IPS-18a (cell line): ENCODE data around the gene STYK1.

Source experiments
- H3K27ac ChIP-seq: one replicate; pipeline ENCODE4 v1.5.1; 2013; ENCODE audit warnings: low read length
- H3K27me3 ChIP-seq: one replicate; pipeline ENCODE4 v1.6.1; 2013; ENCODE audit warnings: mild to moderate bottlenecking, low read length; ENCODE audit not compliant: control insufficient read depth, insufficient read depth
- H3K36me3 ChIP-seq: one replicate; pipeline ENCODE4 v1.6.1; 2013; ENCODE audit warnings: low read depth, low read length; ENCODE audit not compliant: control insufficient read depth
- H3K4me1 ChIP-seq: one replicate; pipeline ENCODE4 v1.6.1; 2013; ENCODE audit warnings: low read depth, low read length; ENCODE audit not compliant: control insufficient read depth
- H3K4me3 ChIP-seq: one replicate; pipeline ENCODE4 v1.5.1; 2013; ENCODE audit warnings: low read length
- H3K9ac ChIP-seq: one replicate; pipeline ENCODE4 v1.6.1; 2013; ENCODE audit warnings: mild to moderate bottlenecking, low read length, moderate library complexity
- H3K9me3 ChIP-seq: one replicate; pipeline ENCODE4 v1.6.1; 2013; ENCODE audit warnings: low read depth, low read length; ENCODE audit not compliant: control insufficient read depth

The STYK1 gene, protein sequence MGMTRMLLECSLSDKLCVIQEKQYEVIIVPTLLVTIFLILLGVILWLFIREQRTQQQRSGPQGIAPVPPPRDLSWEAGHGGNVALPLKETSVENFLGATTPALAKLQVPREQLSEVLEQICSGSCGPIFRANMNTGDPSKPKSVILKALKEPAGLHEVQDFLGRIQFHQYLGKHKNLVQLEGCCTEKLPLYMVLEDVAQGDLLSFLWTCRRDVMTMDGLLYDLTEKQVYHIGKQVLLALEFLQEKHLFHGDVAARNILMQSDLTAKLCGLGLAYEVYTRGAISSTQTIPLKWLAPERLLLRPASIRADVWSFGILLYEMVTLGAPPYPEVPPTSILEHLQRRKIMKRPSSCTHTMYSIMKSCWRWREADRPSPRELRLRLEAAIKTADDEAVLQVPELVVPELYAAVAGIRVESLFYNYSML

DNA sequence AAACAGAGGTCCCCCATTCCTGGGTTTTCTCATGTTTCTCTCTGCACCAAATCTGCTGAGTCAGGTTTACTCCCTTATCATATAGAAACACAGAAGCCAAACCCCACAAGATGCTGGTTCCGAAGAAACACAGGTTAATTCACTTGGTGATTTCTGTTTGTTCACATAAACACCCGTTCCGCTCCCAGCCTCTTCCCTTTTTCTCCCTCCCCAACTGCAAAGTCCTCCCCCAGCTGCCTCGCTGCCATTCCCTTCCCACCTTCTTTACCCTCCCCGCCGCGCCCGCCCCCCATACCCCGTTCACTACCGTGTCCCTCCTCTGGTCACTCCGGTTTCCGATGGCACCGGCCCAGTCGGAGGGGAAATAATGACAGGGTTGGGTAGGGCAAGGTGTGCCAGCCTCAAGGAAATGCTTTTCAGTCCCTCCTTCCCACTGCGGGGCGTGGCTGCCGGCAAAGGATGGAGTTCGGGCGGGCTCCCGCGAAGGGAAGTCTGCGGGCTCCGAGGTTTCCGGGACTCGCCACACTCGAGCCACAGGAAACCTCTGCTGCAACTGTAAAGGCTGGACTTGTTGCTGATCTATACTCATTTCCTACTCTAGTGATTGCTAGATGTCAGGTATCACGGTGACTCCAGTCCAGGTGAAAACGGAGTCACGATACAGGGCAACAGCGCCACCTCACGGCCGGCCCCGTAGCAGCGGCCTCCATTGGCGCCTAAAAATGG is at the start of gene STYK1:
TSS of gene STYK1 (minus strand) at position 394 of the 726 bp plus-strand sequence. CDS start 39,434 bp downstream, outside the sequence.
- Histone ChIP-seq H3K36me3 (no peaks in the 10 kb centered on the region), H3K9me3 (no peaks in the 10 kb centered on the region), H3K27me3 (peaks cover 4% of the 10 kb centered on the region), H3K4me3 (peak within 1 kb of the TSS; percentile 68), H3K9ac (peak within 1 kb of the TSS; percentile 35), H3K4me1 (no peaks in the 10 kb centered on the region), H3K27ac (no peak within 1 kb of the TSS)

DNA sequence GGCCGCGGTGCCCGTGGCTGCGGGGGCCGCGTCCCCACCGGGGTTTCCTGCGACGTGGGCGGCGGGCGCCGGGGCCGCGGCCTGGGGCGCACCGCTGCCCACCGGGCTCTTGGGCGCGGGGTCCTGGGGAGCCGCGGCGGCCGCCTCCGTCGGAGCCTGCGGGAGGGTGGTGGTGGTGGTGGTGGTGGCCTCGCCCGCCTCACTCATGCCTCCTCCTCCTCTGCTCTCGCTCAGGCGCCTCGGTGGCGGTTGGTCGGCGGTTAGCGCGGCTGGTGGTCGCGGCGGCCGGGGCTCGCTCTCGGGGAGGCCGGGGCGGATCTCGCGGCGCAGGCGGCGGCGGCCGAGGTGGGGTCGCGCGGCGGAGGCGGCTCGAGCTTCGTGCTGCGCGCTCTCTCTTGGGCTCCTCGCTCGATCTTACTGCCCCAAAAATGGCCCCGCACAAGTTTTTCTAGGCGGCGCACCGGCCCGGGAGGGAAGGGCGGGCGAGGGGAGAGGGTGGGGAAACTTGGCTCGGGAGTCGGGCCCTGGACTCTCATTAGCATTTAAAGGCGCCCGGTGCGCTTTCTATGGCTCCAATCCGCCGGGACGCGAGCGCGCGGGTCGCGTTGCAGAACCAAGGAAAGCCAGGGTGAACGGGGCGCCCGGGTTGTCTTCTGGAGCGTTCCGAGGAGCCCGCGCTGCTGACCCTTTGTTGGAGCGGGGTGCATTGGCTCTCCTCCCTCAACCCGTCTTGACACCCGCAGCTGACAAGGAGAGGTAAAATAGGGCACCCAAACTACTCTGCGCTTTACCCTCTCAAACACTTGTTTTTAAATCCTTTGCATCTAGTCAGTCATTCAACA is 49.3 kb upstream of the STYK1 start, which contains the start of gene YBX3:
TSS of gene YBX3 (minus strand) at position 419 of the 842 bp plus-strand sequence. CDS start at position 207, 212 bp downstream.
- no peaks in the 10 kb centered on the region for H3K36me3 ChIP-seq
- no peaks in the 10 kb centered on the region for H3K9me3 ChIP-seq
- H3K4me3 ChIP-seq = peak within 1 kb of the TSS; percentile 77
- peaks cover 41% of the 10 kb centered on the region for H3K4me1 ChIP-seq
- H3K9ac ChIP-seq = peak within 1 kb of the TSS; percentile 80
- H3K27me3 ChIP-seq = peaks cover 24% of the 10 kb centered on the region
- H3K27ac ChIP-seq = peak within 1 kb of the TSS; percentile 19

DNA sequence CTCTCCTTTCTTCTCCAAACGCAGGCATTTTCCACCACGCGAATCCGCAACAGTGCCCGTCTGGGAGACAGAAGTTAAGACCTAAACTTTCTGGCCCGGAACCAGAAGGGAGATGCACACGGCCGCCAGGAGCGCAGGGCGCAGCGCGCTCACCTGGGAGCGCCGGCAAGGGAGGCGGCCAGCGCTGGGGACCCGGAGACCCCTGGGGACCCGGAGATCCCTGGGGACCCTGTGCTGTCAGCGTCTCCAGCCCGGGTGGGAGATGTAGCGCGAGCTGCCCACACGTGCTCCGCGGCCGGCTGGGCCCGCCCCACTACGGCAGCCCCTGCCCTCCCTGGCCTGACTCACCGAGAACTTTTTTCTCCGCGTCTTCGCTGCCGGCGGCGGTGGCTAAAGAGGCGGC is 48.7 kb upstream of the STYK1 start:
- Histone ChIP-seq H3K4me3 (peak overlapping the region; percentile 77), H3K9ac (peak overlapping the region; percentile 80), H3K9me3 (no peaks in the 10 kb centered on the region), H3K4me1 (peaks cover 48% of the 10 kb centered on the region), H3K36me3 (no peaks in the 10 kb centered on the region), H3K27ac (peak overlapping the region; percentile 19), H3K27me3 (peaks cover 24% of the 10 kb centered on the region)

DNA sequence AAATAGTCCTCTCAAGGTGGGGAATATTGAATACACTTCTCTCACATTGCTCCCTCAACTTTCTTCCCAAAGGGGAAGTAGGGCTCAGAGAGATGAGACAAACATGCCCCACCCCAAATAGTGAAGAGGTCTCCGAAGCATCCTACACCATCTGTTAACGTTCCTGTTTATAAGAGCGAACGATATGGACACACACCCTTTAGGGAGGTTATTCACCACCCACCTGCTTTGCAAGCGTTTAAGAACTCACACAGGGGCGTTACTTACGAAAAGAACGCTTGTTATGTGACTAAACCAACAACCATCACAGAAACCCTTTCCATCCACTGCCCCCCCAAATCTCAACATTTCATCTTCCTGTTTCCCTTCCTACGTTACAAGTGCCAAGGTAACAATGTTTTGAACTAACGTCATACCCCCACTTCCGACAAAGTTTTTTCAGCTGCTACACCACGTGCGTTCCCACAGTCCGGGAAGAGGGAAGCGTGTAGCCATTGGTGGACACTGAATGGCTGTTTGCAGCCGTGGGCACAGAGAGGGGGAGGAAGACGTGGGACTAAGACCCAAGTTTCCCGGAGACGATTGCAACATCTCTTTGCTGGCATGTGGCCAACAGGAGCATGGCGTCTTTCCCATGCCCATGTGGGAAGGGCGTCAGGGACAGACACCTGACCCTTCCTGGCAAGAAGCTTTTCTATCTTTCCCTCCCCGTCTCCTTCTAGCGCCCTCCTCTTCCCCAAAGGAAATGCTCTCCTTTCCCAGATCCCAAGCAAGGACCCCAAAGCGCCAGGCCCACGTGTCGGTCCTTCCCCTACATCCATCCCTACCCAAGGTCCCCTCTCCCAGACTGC is 48.0 kb upstream of the STYK1 start:
- Histone ChIP-seq H3K4me3 (peak overlapping the region; percentile 77), H3K9ac (peak overlapping the region; percentile 80), H3K9me3 (no peaks in the 10 kb centered on the region), H3K4me1 (peaks cover 54% of the 10 kb centered on the region), H3K27ac (peak overlapping the region; percentile 19), H3K36me3 (no peaks in the 10 kb centered on the region), H3K27me3 (peaks cover 24% of the 10 kb centered on the region)

DNA sequence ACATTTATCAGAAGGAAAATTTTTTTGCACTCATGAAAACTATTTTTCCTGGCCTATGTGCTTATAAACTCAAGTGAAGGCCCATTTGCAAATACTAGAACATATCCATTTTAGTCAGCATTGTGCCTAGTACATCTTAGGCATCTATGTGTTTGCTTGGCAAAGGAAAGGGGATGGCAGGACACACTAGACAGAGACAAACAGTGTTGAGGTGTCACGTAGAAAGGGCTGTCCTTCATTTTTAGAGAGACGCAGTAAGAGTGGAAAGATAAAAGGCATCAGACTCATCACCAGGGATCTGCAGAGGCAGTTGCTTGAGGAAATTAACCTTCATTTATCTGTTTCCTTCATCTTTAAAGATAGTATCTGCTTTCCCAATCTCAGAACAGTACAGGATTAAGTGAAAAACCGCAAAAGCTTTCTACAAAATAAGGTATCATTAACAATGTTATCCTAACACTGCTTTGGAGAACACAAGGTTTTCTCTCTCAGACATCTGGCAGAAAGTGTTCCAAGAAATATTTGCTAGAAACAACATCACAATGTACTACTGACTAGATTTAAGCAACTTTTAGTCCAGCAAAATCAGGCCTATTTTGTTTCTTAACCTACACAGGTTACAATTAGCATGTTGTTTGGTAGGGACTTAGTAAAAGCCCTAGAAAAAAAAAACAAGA is 47.3 kb upstream of the STYK1 start:
- Histone ChIP-seq H3K4me3 (peak overlapping the region; percentile 77), H3K36me3 (peaks cover 5% of the 10 kb centered on the region), H3K9ac (peak overlapping the region; percentile 80), H3K27ac (no peak overlapping the region), H3K9me3 (no peaks in the 10 kb centered on the region), H3K4me1 (peaks cover 60% of the 10 kb centered on the region), H3K27me3 (peaks cover 24% of the 10 kb centered on the region)

DNA sequence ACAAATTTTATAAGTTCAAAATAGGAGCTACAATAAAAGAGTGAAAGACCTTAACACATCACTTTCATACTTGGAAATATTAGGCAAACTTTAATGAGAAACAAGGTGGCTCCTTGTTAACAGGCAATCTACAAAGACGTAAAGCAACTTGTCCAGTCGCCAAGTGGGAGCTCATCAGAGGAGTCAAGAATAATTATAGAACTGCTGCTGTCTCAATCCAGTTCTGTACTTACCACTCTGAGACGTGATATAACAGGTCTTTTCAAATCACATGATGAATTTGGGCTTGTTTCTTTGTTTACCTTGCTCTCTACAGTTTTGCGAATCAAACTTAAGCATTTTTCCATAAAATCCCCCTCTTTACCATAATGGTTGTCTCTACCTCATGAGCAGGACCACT is 45.6 kb upstream of the STYK1 start:
- Histone ChIP-seq H3K27ac (no peak overlapping the region), H3K36me3 (peaks cover 19% of the 10 kb centered on the region), H3K9ac (peak overlapping the region; percentile 29), H3K9me3 (no peaks in the 10 kb centered on the region), H3K4me1 (peaks cover 60% of the 10 kb centered on the region), H3K27me3 (peaks cover 11% of the 10 kb centered on the region), H3K4me3 (peak overlapping the region; percentile 77)

DNA sequence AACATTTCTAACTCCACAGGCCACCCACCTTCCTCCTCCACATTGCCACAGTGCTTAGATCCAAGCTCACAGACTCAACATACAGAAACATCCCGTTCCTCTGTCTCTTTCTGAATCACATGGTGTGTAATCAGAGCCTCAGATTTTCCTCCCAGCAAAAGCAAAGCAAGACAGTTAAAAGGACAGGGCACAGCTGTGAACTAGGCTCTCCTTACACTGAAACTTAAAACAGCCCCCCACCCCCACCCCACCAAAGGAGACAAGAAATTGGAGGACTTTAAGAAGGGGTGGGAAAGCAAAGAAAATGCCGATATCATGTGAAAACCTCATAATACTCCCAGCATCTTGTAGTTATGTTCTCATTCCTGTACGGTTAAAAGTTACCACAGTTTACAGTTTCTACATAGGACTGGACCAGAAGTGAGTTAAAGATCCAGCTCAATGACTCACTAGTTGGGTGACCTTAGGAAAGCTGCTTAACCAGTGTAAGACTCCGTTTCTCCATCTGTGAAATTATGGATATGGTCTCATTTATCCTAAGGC is 44.5 kb upstream of the STYK1 start:
- H3K27me3 ChIP-seq = no peaks in the 10 kb centered on the region
- H3K4me1 ChIP-seq = peaks cover 51% of the 10 kb centered on the region
- H3K9ac ChIP-seq = peak overlapping the region; percentile 29
- H3K4me3 ChIP-seq = no peak overlapping the region
- H3K27ac ChIP-seq = no peak overlapping the region
- no peaks in the 10 kb centered on the region for H3K9me3 ChIP-seq
- H3K36me3 ChIP-seq = peaks cover 30% of the 10 kb centered on the region

DNA sequence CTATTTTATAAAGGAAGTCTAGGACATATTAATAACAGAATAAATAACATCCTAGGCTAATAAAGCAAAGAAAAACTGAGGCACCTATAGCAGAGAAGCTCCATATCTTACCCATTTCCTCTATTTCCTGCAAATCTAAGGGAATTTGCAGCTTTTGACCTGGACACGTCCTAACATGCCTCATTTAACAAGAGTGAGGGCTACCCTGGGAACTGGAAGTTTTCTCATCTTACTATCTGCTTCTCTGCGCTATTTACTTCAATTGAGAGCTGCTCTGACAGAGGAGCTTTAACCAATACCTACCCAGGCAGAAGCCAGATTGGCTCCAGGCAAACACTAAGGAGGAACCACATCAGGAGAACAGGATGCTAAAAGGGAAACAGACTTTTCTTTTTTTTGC is 43.6 kb upstream of the STYK1 start:
- peaks cover 39% of the 10 kb centered on the region for H3K36me3 ChIP-seq
- no peak overlapping the region for H3K4me3 ChIP-seq
- no peaks in the 10 kb centered on the region for H3K27me3 ChIP-seq

DNA sequence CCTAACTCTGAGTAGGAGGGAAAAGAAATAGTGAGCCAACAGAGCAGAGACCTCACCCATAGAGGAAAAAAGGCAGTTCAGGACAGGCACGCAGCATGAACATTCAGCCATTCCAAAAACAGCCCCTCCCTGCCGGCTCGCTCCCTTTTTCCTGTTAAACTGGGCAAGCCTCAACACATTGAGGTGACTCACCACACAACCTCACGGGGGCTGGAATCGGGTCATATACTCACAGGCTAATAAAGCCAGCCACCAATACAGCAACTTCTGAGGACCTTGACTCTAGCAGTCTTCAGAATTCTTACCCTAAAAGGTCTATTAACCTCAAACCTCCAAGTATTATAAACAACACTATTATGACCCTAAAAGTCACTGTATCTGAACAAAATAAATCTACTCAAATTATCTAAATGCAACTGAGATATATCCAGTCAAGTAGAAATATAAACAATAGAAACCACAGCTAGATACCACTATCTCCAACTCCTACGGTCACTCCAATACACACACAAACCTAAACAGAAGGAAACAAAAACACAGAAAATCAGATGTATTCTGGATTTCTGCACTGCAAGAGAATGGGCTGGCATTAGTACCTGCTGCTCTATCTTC is 43.0 kb upstream of the STYK1 start:
- peaks cover 45% of the 10 kb centered on the region for H3K36me3 ChIP-seq

More for the DNA sequence above, 43.6 kb upstream of the STYK1 start:
- Histone ChIP-seq H3K9ac (no peak overlapping the region), H3K27ac (no peak overlapping the region), H3K9me3 (no peaks in the 10 kb centered on the region), H3K4me1 (peaks cover 51% of the 10 kb centered on the region)

DNA sequence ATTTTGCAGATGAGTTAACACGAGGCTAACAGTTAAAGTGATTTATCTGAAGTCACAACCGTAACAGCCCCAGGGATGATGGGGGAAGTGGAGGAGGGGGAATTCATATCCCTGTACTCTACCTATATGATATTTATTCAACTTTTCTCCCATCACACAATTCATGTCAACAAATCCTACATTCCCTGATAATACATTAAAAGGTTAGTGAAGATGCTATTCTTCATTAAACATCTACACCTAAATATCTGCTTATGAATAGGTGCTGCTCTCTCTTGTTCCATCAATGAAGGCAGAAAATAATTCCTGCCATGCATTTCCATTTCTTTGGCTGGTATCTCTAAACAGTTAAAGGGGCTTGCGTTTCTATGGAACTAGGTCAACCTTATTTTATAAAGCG is 42.4 kb upstream of the STYK1 start:
- no peaks in the 10 kb centered on the region for H3K27me3 ChIP-seq
- H3K9me3 ChIP-seq = no peaks in the 10 kb centered on the region
- no peak overlapping the region for H3K4me3 ChIP-seq
- peaks cover 50% of the 10 kb centered on the region for H3K36me3 ChIP-seq
- no peak overlapping the region for H3K27ac ChIP-seq
- peaks cover 48% of the 10 kb centered on the region for H3K4me1 ChIP-seq
- H3K9ac ChIP-seq = no peak overlapping the region

More for the DNA sequence above, 43.0 kb upstream of the STYK1 start:
- Histone ChIP-seq H3K4me3 (no peak overlapping the region), H3K27me3 (no peaks in the 10 kb centered on the region), H3K9ac (no peak overlapping the region), H3K4me1 (peaks cover 51% of the 10 kb centered on the region), H3K27ac (no peak overlapping the region), H3K9me3 (no peaks in the 10 kb centered on the region)
